Mammary epithelial cell (primary cell): ENCODE results near the gene PLBD2.

Experiments used
- CTCF ChIP-seq, 2 donors: IDR thresholded peaks in 1 of 2; conservative IDR thresholded peaks in 1 of 2; 2 replicates each; pipeline ENCODE4 v1.5.1; 2011 to 2012; ENCODE audit warnings: inconsistent platforms in 2 of 2, low read length in 2 of 2, mild to moderate bottlenecking in 2 of 2, control low read depth in 1 of 2, low read depth in 1 of 2; ENCODE audit not compliant: insufficient read depth in 1 of 2; ENCODE audit errors: extremely low read depth in 1 of 2
- EZH2 ChIP-seq: IDR thresholded peaks from 2 replicates; pipeline ENCODE4 v1.6.1; 2012; ENCODE audit warnings: low read length, inconsistent platforms, borderline replicate concordance

GRCh38 chr12:113416091-113416754 is 57.8 kb downstream of the PLBD2 start:
- TF ChIP-seq CTCF (conservative IDR thresholded peaks at IDR 0.05 in 1 of 2, IDR thresholded peaks at IDR 0.05 in 1 of 2; ENCODE audit: extremely low read depth in 1 of 2, insufficient read depth in 1 of 2, low read depth in 1 of 2, low read length in 2 of 2) (no peak), EZH2 (no peak)
